ENCODE results near the gene NAP1L1. TPM values are rescaled to one million over a fixed set of nuclear protein-coding genes. Genes with fewer than 3 reads are reported as not detected.
"Not testable (repeated sequence)": the region's sequence is repeated elsewhere in the genome, so short reads cannot be mapped to it uniquely, and the experiment has no call there.

Gene NAP1L1
- total RNA-seq, 1 donor from 2014 or later, result 144 TPM

- no peak for DNase-seq (ENCODE audit: low spot score in 2 of 2)
- no peak for FAIRE-seq
These were observed 87.5 kb downstream of the NAP1L1 start for GRCh38 chr12:75996861-75997447.

GRCh38 chr12:75995691-75996090, 88.8 kb downstream of the NAP1L1 start:
- DNase-seq (ENCODE audit: low spot score in 2 of 2), result no peak
- FAIRE-seq, result no peak

DNA sequence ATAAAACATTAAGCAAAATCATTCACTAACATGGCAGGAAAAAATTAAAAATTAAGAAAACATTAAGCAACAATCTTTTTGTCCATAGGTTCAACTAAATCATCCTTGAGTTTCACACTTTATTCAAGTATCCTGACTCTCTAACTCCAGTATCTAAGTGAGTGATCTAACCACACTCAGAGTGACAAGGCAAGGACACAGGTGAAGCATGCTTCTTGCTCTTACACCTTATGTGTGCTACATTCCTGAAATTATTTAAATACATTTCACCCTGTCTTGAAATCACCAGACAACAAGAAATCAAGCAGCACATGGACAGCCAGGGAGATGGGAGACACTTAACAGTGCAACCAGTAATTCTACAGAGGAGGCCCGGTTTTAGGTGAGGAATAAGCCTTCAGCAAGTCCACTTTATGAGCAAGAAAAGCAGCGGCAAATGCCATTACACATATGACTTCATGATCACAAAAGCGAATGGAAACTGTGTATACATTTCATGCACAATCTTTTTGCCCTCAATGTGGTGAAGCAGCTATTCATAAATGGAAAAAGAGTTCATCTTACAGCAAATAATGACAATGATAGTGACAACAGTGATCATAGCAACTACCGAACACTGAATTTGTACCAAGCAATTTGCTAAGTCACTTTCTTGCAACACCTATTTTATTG, 90.3 kb downstream of the NAP1L1 start:
- FAIRE-seq (no peak), DNase-seq (ENCODE audit: low spot score in 2 of 2) (no peak)

DNA sequence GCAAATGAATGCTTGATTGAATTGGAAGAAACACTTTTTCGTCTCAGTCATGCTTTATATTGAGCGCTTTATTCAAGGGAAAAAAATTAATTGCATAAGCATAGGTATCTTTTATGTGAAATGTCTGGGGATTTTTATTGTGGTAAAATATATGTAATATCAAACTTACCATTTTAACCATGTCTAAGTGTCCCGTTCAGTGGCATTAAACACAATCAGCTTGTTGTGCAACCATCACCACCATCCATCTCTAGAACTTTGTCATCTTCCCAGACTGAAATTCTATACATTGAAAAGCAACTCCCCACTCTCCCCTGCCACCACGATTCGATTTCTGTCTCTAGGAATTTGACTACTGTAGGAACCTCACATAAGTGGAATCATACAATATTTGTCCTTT, 92.7 kb downstream of the NAP1L1 start:
- no peak for DNase-seq (ENCODE audit: low spot score in 2 of 2)
- FAIRE-seq, result no peak

GRCh38 chr12:75990189-75990912, 94.1 kb downstream of the NAP1L1 start:
- DNase-seq (ENCODE audit: low spot score in 2 of 2) (no peak), FAIRE-seq (no peak)

DNA sequence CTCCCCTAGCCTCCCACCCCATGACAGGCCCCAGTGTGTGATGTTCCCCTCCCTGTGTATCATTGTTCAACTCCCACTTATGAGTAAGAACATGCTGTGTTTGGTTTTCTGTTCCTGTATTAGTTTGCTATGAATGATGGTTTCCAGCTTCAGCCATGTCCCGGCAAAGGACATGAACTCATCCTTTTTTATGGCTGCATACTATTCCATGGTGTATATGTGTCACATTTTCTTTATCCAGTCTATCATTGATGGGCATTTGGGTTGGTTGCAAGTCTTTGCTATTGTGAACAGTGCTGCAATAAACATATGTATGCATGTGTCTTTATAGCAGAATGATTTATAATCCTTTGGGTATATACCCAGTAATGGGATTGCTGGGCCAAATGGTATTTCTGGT, 96.8 kb downstream of the NAP1L1 start:
- FAIRE-seq; DNase-seq (ENCODE audit: low spot score in 2 of 2): not testable (repeated sequence)

Other genes starting within 250 kb of the NAP1L1 start
- 20.0 TPM for gene PHLDA1, start 52.9 kb downstream of the NAP1L1 start, total RNA-seq

Measured in frontal cortex (tissue), 4 donors.